CD14-positive monocyte (primary cell): Measurements from ENCODE around the gene NPAS2. TPM values are rescaled to one million over a fixed set of nuclear protein-coding genes. Genes with fewer than 3 reads are reported as not detected.

Experiments
- DNase-seq, 3 donors: peaks; one replicate each; pipeline ENCODE4 v3.0.0-alpha.2; 2011 to 2022
- H2AFZ ChIP-seq: 2 replicates; pipeline ENCODE4 v1.6.0; 2012; ENCODE audit warnings: mild to moderate bottlenecking, low read depth, low read length, inconsistent platforms; ENCODE audit not compliant: insufficient read depth, poor library complexity, severe bottlenecking
- H3K27ac ChIP-seq, 2 donors: 1 replicate in 1 of 2; 2 replicates in 1 of 2; pipeline ENCODE4 v1.5.1; 2012 to 2013; ENCODE audit warnings: low read length in 2 of 2, control low read depth in 1 of 2, inconsistent platforms in 1 of 2, low read depth in 1 of 2, mild to moderate bottlenecking in 1 of 2
- H3K27me3 ChIP-seq, 2 donors: one replicate each; pipeline versions ENCODE4 v1.6.0 to v1.6.1; 2011 to 2013; ENCODE audit warnings: low read length in 2 of 2; ENCODE audit not compliant: control insufficient read depth in 2 of 2, insufficient read depth in 2 of 2
- H3K36me3 ChIP-seq, 2 donors: replicated peaks in 1 of 2; 1 replicate in 1 of 2; 2 replicates in 1 of 2; pipeline versions ENCODE4 v1.5.1 to v1.6.1; 2012 to 2013; ENCODE audit warnings: low read length in 2 of 2, control low read depth in 1 of 2, inconsistent platforms in 1 of 2, mild to moderate bottlenecking in 1 of 2; ENCODE audit not compliant: insufficient read depth in 2 of 2, control insufficient read depth in 1 of 2
- H3K4me1 ChIP-seq, 2 donors: 1 replicate in 1 of 2; 2 replicates in 1 of 2; pipeline versions ENCODE4 v1.5.1 to v1.6.1; 2012 to 2013; ENCODE audit warnings: low read length in 2 of 2, control low read depth in 1 of 2, inconsistent platforms in 1 of 2, mild to moderate bottlenecking in 1 of 2, moderate library complexity in 1 of 2; ENCODE audit not compliant: insufficient read depth in 2 of 2, control insufficient read depth in 1 of 2
- H3K4me2 ChIP-seq: replicated peaks from 2 replicates; pipeline ENCODE3; 2012; ENCODE audit warnings: low read length, moderate library complexity, mild to moderate bottlenecking; ENCODE audit not compliant: poor library complexity, severe bottlenecking; ENCODE audit errors: extremely low read depth
- H3K4me3 ChIP-seq, 3 experiments: fragments of 200-600 bp in 1 of 3; sonication (generic) in 1 of 3; replicated peaks in 1 of 3; 1 replicate in 2 of 3; 2 replicates in 1 of 3; pipeline ENCODE4 v1.5.1; 2011 to 2013; ENCODE audit warnings: low read length in 3 of 3, mild to moderate bottlenecking in 3 of 3, control low read depth in 2 of 3, low read depth in 2 of 3, inconsistent platforms in 1 of 3, moderate library complexity in 1 of 3
- H3K79me2 ChIP-seq: 2 replicates; pipeline ENCODE4 v1.6.0; 2012; ENCODE audit warnings: mild to moderate bottlenecking, control low read depth, inconsistent platforms, low read length, moderate library complexity; ENCODE audit not compliant: insufficient read depth
- H3K9ac ChIP-seq: 2 replicates; pipeline ENCODE4 v1.6.0; 2017; ENCODE audit warnings: low read length, mild to moderate bottlenecking; ENCODE audit not compliant: insufficient read depth, poor library complexity, severe bottlenecking
- H3K9me3 ChIP-seq, 2 donors: replicated peaks in 1 of 2; 1 replicate in 1 of 2; 2 replicates in 1 of 2; pipeline versions ENCODE4 v1.5.1 to v1.6.1; 2012 to 2013; ENCODE audit warnings: low read length in 2 of 2, control low read depth in 1 of 2; ENCODE audit not compliant: control insufficient read depth in 1 of 2, insufficient read depth in 1 of 2
- H4K20me1 ChIP-seq: 2 replicates; pipeline ENCODE4 v1.6.0; 2012; ENCODE audit warnings: mild to moderate bottlenecking, low read length, control low read depth, moderate library complexity; ENCODE audit not compliant: insufficient read depth
- H3K27ac Mint-ChIP-seq, 7 donors: one replicate each; pipeline ENCODE4 v1.8.0; 2020; ENCODE audit warnings: mild to moderate bottlenecking in 7 of 7, mixed read lengths in 7 of 7, moderate library complexity in 6 of 7, inconsistent platforms in 2 of 7
- H3K27me3 Mint-ChIP-seq, 3 donors: one replicate each; pipeline ENCODE4 v1.8.0; 2021 to 2022; ENCODE audit warnings: low read depth in 3 of 3, mild to moderate bottlenecking in 3 of 3, mixed read lengths in 3 of 3, moderate library complexity in 3 of 3, inconsistent platforms in 1 of 3
- H3K36me3 Mint-ChIP-seq, 2 donors: one replicate each; pipeline ENCODE4 v1.8.0; 2020; ENCODE audit warnings: mixed read lengths in 2 of 2, inconsistent platforms in 1 of 2, mild to moderate bottlenecking in 1 of 2
- H3K4me1 Mint-ChIP-seq: one replicate; pipeline ENCODE4 v1.8.0; 2020; ENCODE audit warnings: mild to moderate bottlenecking, mixed read lengths
- H3K4me3 Mint-ChIP-seq, 2 donors: one replicate each; pipeline ENCODE4 v1.8.0; 2020; ENCODE audit warnings: mild to moderate bottlenecking in 2 of 2, mixed read lengths in 2 of 2, moderate library complexity in 1 of 2
- H3K9me3 Mint-ChIP-seq, 7 donors: one replicate each; pipeline ENCODE4 v1.8.0; 2020 to 2022; ENCODE audit warnings: mixed read lengths in 7 of 7, mild to moderate bottlenecking in 6 of 7, moderate library complexity in 6 of 7, inconsistent platforms in 2 of 7
- WGBS: methylation state at CpG from one replicate; pipeline ENCODE4 v1.1.5; 2013; ENCODE audit warnings: missing lambda C conversion rate; ENCODE audit not compliant: insufficient coverage; 5-methylcytosine and 5-hydroxymethylcytosine counted together
- intact Hi-C, 2 donors: fragments of 100-400 bp; cut with micrococcal nuclease; formaldehyde crosslinking; loops; one replicate each; pipeline versions ENCODE4 v1.15.0 to v1.15.1; 2023
- polyA plus RNA-seq, 3 donors: library from polyadenylated mRNA; depleted of rRNA in 1 of 3; unstranded in 2 of 3; stranded (reverse) in 1 of 3; fragments of 300-500 nt in 2 of 3; fragments of >200 nt in 1 of 3; fragmentation: Illumina TruSeq in 2 of 3; gene quantifications; 1 replicate in 2 of 3; 2 replicates in 1 of 3; pipeline ENCODE4 v1.2.3, GENCODE V29; 2012 to 2021
- TF ChIP-seq, protein P1 (sequence below): fragments of 200-600 bp; IDR thresholded peaks from one replicate; pipeline ENCODE4 v1.8.0; 2022; ENCODE audit warnings: antibody characterized with exemption, mild to moderate bottlenecking

Gene NPAS2
- polyA plus RNA-seq, 3 donors = not detected

DNA sequence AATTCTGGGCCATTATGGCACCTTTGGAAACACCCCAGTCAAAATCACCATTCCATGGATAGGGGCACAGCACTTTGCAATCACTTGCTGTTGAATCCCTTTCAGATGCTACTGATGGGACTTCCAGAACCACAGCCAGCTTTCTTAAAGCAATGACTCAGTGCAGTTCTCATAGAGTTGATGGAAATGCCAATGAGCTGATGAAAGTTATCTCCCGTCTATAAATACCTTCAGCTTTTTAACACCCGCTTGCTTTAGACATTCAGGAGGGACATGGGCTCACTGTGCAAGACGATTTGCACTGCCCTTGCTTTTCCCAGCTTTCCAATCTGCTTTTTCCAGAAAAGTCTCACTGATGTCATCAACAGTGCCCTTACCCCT is 115.4 kb downstream of the NPAS2 start:
- WGBS = 88% methylated on average over 3 of the region's 3 CpGs
- H3K27ac Mint-ChIP-seq = no peak overlapping the region

DNA sequence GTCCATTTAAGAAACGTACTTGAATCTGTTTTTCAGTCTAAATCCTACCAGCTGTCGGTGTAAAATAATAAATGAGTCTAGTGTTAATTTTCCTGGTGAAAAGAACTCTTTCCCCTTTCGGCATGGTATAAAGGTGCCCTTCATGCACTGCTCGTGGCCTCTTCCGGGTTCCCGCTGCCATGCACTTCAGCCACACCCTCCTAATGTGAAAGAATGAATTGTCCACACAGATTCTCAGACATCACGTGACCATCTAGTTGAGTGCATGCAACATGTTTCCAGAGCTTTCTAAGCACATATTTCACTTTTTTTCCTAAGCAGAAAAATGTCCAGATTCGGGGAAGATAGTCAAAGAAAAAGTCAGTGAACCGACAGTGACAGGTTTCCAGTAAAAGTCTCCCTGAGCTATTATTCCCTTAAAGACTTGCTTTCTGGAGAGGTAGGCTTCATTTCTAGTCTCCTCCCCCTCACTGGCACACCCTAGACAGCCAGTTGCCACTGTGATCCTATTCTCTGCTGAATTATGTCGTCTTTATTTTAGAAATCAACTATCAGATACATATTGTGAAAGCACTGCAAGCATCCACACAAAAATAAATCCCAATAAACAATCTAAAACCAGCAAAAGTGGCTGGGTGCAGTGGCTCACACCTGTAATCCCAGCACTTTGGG is 116.3 kb downstream of the NPAS2 start:
- H3K4me2 ChIP-seq = no peak overlapping the region
- DNase-seq = no peak
- H3K27ac ChIP-seq = no peak overlapping the region
- H4K20me1 ChIP-seq = no peaks in the 10 kb centered on the region
- Mint-ChIP-seq H3K4me1 (peaks cover under 1% of the 10 kb centered on the region), H3K9me3 (peaks cover 0 to 2% (median 0%) of the 10 kb centered on the region in 7 donors), H3K27ac (no peak overlapping the region), H3K4me3 (no peak overlapping the region), H3K36me3 (no peaks in the 10 kb centered on the region), H3K27me3 (peaks cover 0 to 7% (median 6%) of the 10 kb centered on the region in 3 donors)
- H3K27me3 ChIP-seq = no peaks in the 10 kb centered on the region
- TF ChIP-seq, protein P1, sequence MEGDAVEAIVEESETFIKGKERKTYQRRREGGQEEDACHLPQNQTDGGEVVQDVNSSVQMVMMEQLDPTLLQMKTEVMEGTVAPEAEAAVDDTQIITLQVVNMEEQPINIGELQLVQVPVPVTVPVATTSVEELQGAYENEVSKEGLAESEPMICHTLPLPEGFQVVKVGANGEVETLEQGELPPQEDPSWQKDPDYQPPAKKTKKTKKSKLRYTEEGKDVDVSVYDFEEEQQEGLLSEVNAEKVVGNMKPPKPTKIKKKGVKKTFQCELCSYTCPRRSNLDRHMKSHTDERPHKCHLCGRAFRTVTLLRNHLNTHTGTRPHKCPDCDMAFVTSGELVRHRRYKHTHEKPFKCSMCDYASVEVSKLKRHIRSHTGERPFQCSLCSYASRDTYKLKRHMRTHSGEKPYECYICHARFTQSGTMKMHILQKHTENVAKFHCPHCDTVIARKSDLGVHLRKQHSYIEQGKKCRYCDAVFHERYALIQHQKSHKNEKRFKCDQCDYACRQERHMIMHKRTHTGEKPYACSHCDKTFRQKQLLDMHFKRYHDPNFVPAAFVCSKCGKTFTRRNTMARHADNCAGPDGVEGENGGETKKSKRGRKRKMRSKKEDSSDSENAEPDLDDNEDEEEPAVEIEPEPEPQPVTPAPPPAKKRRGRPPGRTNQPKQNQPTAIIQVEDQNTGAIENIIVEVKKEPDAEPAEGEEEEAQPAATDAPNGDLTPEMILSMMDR = no peak
- intact Hi-C loops = no loop called here
- no peaks in the 10 kb centered on the region for H3K79me2 ChIP-seq
- no peaks in the 10 kb centered on the region for H3K9me3 ChIP-seq
- H3K36me3 ChIP-seq = no peaks in the 10 kb centered on the region
- H2AFZ ChIP-seq = no peak overlapping the region
- H3K4me1 ChIP-seq = no peaks in the 10 kb centered on the region
- WGBS = 88% methylated on average over 6 of the region's 10 CpGs
- no peak overlapping the region for H3K4me3 ChIP-seq
- no peak overlapping the region for H3K9ac ChIP-seq

More for the DNA sequence above, 115.4 kb downstream of the NPAS2 start:
- intact Hi-C loops = no loop called here
- Histone ChIP-seq H3K9ac (no peak overlapping the region), H3K36me3 (no peaks in the 10 kb centered on the region), H3K27ac (no peak overlapping the region), H3K4me3 (no peak overlapping the region), H3K4me2 (no peak overlapping the region), H3K79me2 (no peaks in the 10 kb centered on the region), H4K20me1 (no peaks in the 10 kb centered on the region), H2AFZ (no peak overlapping the region), H3K9me3 (no peaks in the 10 kb centered on the region), H3K4me1 (no peaks in the 10 kb centered on the region), H3K27me3 (no peaks in the 10 kb centered on the region)
- Mint-ChIP-seq H3K36me3 (no peaks in the 10 kb centered on the region), H3K27me3 (peaks cover 0 to 12% (median 6%) of the 10 kb centered on the region in 3 donors), H3K4me1 (no peaks in the 10 kb centered on the region), H3K9me3 (peaks cover 0 to 2% (median 0%) of the 10 kb centered on the region in 7 donors), H3K4me3 (no peak overlapping the region)
- TF ChIP-seq, protein P1 = no peak
- no peak for DNase-seq
